K562 (cell line): ENCODE data around the gene GART. TPM values are rescaled to one million over a fixed set of nuclear protein-coding genes. Genes with fewer than 3 reads are reported as not detected.
A peak's percentile ranks its signal among the peaks of the same experiment; 100 is the strongest.

Source experiments
- CBFA2T2 ChIP-seq: fragments of 450-650 bp; conservative IDR thresholded peaks from 2 replicates; pipeline ENCODE4 v1.6.1; 2017; ENCODE audit warnings: mild to moderate bottlenecking
- CCNT2 ChIP-seq: IDR thresholded peaks from 2 replicates; pipeline ENCODE4 v1.6.1; 2011; ENCODE audit warnings: borderline replicate concordance, low read depth, mild to moderate bottlenecking, moderate library complexity, mixed read lengths, low read length; ENCODE audit not compliant: insufficient read length; ENCODE audit errors: extremely low read depth
- HNRNPL ChIP-seq: fragments of 200-400 bp; formaldehyde crosslinking; IDR thresholded peaks from 2 replicates; pipeline ENCODE4 v1.6.1; 2017; ENCODE audit warnings: low read depth, mild to moderate bottlenecking, low read length
- MBD2 ChIP-seq: sonication (generic); IDR thresholded peaks from 2 replicates; pipeline ENCODE4 v1.6.1; 2016; ENCODE audit warnings: low read depth, borderline replicate concordance
- SIX5 ChIP-seq, 2 experiments: IDR thresholded peaks; 2 replicates each; pipeline ENCODE4 v1.6.1; 2011; ENCODE audit warnings: low read length in 2 of 2, borderline replicate concordance in 1 of 2, low read depth in 1 of 2, mild to moderate bottlenecking in 1 of 2, moderate library complexity in 1 of 2; ENCODE audit not compliant: insufficient read depth in 1 of 2
- SLC30A9 ChIP-seq: fragments of 250-450 bp; sonication (Bioruptor Pico); IDR thresholded peaks from 2 replicates; pipeline ENCODE4 v1.8.0; 2022; ENCODE audit warnings: mild to moderate bottlenecking, moderate library complexity
- TEAD1 ChIP-seq, 2 experiments: fragments of 450-650 bp in 1 of 2; sonication (generic) in 1 of 2; formaldehyde crosslinking; IDR thresholded peaks; 2 replicates each; pipeline versions ENCODE4 v1.4.0 to v1.8.0; 2020 to 2022; ENCODE audit warnings: mild to moderate bottlenecking in 2 of 2, missing genetic modification reagents in 1 of 2
- TFAM ChIP-seq: fragments of 250-450 bp; sonication (Bioruptor Pico); conservative IDR thresholded peaks from 2 replicates; pipeline ENCODE4 v1.5.0; 2021; ENCODE audit warnings: mild to moderate bottlenecking, moderate library complexity
- ZBED1 ChIP-seq: IDR thresholded peaks from 2 replicates; pipeline ENCODE4 v1.6.1; 2014
- ZNF165 ChIP-seq: fragments of 250-450 bp; sonication (Bioruptor Pico); IDR thresholded peaks from 2 replicates; pipeline ENCODE4 v1.4.0; 2020; ENCODE audit warnings: borderline replicate concordance
- ZNF583 ChIP-seq: fragments of 250-450 bp; sonication (Bioruptor Pico); IDR thresholded peaks from 2 replicates; pipeline ENCODE4 v1.4.0; 2020
- ZNF764 ChIP-seq: fragments of 250-450 bp; sonication (Bioruptor Pico); IDR thresholded peaks from 2 replicates; pipeline ENCODE4 v1.4.0; 2020; ENCODE audit warnings: low read depth, mild to moderate bottlenecking, moderate library complexity
- polyA plus RNA-seq, 8 experiments: library from polyadenylated mRNA; depleted of rRNA in 4 of 8; stranded (reverse) in 5 of 8; unstranded in 3 of 8; fragments of >200 nt; fragmentation: Nextera tagmentation in 2 of 8; fragmentation: Illumina TruSeq in 1 of 8; extraction: Ambion mirVana in 2 of 8; extraction: Trizol in 1 of 8; gene quantifications; 2 replicates each; pipeline versions ENCODE4 v1.2.1 to v1.2.3, GENCODE V29; 2011 to 2014; ENCODE audit warnings: inconsistent platforms in 1 of 8, missing spikeins in 1 of 8
- total RNA-seq, 7 experiments: library from RNA; depleted of rRNA in 6 of 7; stranded (reverse); fragments of >200 nt in 6 of 7; fragmentation: Illumina TruSeq in 2 of 7; extraction: Trizol in 2 of 7; gene quantifications; 2 replicates each; pipeline versions ENCODE4 v1.2.1 to v1.2.3, GENCODE V29; 2011 to 2021; ENCODE audit warnings: low replicate concordance in 1 of 7
- TF ChIP-seq, protein P1 (sequence below): IDR thresholded peaks from 3 replicates; pipeline ENCODE4 v1.6.1; 2011; ENCODE audit warnings: borderline replicate concordance, mild to moderate bottlenecking, moderate library complexity; ENCODE audit not compliant: insufficient read length; ENCODE audit errors: extremely low read depth
- TF ChIP-seq, protein P2 (sequence below): fragments of 250-450 bp; sonication (Bioruptor Pico); IDR thresholded peaks from 2 replicates; pipeline ENCODE4 v1.8.0; 2021; ENCODE audit warnings: moderate library complexity, mild to moderate bottlenecking, inconsistent platforms
- TF ChIP-seq, protein P3 (sequence below): fragments of 250-450 bp; sonication (Bioruptor Pico); IDR thresholded peaks from 2 replicates; pipeline ENCODE4 v1.4.0; 2020; ENCODE audit warnings: mild to moderate bottlenecking, moderate library complexity, borderline replicate concordance
- TF ChIP-seq, protein P4 (sequence below): fragments of 450-650 bp; IDR thresholded peaks from 2 replicates; pipeline ENCODE4 v1.6.1; 2017; ENCODE audit warnings: mild to moderate bottlenecking, moderate library complexity
- TF ChIP-seq, protein P5 (sequence below), 2 experiments: IDR thresholded peaks; 2 replicates each; pipeline ENCODE4 v1.6.1; 2012; ENCODE audit warnings: improper control_type of control experiment in 2 of 2, low read depth in 2 of 2, low read length in 2 of 2, borderline replicate concordance in 1 of 2

Gene GART
- total and polyA plus RNA-seq, 9 of the 15 experiments (the other 6 are each of a cell fraction or from before 2014, with no cell fraction given), result 141 to 429 (median 349) TPM

DNA sequence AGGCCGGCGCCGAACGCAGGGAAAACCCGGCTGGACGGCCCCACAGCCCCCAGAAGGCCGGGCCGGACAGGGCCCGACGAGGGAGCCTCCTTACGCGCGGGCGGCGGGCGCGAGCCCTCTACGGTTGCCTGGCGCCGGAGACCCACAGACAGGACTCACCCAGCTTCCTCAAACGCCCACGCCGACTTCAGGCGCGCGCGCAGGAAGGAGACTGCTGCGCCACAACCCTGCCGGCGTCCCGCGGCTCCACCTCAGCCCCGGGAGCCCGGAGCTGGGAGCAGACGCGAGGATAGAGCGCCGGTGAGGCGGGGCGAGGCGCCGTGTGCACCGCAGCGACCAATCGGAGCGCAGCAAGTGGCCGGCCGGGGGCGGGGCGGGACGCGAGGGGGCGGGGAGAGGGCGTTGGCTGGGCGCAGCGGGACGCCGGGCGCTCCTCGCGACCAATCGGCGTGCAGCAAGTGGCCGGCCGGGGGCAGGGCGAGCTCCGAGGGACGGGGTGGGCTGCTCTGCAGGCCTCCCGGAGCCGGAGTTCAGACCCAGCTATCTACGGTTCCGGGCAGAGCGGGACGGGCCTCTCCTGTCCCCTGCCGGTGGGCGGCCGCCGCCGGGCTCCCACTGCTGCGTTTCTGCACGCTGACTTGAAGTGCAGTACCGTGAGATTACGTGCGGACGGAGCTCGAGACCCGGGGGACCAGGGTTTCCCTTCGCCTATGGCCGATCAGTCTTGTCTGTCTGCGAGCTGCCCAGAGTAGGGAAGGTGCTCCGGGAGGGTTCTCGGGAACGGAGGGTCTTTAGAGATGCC is 62.0 kb downstream of the GART start, which contains the start of gene TMEM50B (continued):
- TF ChIP-seq, protein P1, sequence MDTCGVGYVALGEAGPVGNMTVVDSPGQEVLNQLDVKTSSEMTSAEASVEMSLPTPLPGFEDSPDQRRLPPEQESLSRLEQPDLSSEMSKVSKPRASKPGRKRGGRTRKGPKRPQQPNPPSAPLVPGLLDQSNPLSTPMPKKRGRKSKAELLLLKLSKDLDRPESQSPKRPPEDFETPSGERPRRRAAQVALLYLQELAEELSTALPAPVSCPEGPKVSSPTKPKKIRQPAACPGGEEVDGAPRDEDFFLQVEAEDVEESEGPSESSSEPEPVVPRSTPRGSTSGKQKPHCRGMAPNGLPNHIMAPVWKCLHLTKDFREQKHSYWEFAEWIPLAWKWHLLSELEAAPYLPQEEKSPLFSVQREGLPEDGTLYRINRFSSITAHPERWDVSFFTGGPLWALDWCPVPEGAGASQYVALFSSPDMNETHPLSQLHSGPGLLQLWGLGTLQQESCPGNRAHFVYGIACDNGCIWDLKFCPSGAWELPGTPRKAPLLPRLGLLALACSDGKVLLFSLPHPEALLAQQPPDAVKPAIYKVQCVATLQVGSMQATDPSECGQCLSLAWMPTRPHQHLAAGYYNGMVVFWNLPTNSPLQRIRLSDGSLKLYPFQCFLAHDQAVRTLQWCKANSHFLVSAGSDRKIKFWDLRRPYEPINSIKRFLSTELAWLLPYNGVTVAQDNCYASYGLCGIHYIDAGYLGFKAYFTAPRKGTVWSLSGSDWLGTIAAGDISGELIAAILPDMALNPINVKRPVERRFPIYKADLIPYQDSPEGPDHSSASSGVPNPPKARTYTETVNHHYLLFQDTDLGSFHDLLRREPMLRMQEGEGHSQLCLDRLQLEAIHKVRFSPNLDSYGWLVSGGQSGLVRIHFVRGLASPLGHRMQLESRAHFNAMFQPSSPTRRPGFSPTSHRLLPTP, result no peak
- TF ChIP-seq CBFA2T2 (no peak), SLC30A9 (CRISPR knock-in tag) (no peak), ZNF764 (CRISPR knock-in tag) (no peak), SIX5 (IDR thresholded peaks at IDR 0.05; ENCODE audit: borderline replicate concordance in 1 of 2, insufficient read depth in 1 of 2, low read depth in 1 of 2, low read length in 2 of 2) (no peak), CCNT2 (peak; percentile 78), ZNF165 (no peak), HNRNPL (peak; percentile 46; the same call in 1 of the 2 replicates), TFAM (CRISPR knock-in tag) (no peak), MBD2 (no peak; the same call in 1 of the 2 replicates), ZBED1 (peak; percentile 43; the same call in 1 of the 2 replicates), TEAD1 (CRISPR knock-in tag; IDR thresholded peaks at IDR 0.05) (no peak; a peak in 1 of 4 replicates), ZNF583 (CRISPR knock-in tag) (no peak)
- TF ChIP-seq, protein P2, sequence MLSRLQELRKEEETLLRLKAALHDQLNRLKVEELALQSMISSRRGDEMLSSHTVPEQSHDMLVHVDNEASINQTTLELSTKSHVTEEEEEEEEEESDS (CRISPR knock-in tag), result no peak
- TF ChIP-seq, protein P3, sequence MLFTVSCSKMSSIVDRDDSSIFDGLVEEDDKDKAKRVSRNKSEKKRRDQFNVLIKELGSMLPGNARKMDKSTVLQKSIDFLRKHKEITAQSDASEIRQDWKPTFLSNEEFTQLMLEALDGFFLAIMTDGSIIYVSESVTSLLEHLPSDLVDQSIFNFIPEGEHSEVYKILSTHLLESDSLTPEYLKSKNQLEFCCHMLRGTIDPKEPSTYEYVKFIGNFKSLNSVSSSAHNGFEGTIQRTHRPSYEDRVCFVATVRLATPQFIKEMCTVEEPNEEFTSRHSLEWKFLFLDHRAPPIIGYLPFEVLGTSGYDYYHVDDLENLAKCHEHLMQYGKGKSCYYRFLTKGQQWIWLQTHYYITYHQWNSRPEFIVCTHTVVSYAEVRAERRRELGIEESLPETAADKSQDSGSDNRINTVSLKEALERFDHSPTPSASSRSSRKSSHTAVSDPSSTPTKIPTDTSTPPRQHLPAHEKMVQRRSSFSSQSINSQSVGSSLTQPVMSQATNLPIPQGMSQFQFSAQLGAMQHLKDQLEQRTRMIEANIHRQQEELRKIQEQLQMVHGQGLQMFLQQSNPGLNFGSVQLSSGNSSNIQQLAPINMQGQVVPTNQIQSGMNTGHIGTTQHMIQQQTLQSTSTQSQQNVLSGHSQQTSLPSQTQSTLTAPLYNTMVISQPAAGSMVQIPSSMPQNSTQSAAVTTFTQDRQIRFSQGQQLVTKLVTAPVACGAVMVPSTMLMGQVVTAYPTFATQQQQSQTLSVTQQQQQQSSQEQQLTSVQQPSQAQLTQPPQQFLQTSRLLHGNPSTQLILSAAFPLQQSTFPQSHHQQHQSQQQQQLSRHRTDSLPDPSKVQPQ (CRISPR knock-in tag), result no peak
- TF ChIP-seq, protein P4, sequence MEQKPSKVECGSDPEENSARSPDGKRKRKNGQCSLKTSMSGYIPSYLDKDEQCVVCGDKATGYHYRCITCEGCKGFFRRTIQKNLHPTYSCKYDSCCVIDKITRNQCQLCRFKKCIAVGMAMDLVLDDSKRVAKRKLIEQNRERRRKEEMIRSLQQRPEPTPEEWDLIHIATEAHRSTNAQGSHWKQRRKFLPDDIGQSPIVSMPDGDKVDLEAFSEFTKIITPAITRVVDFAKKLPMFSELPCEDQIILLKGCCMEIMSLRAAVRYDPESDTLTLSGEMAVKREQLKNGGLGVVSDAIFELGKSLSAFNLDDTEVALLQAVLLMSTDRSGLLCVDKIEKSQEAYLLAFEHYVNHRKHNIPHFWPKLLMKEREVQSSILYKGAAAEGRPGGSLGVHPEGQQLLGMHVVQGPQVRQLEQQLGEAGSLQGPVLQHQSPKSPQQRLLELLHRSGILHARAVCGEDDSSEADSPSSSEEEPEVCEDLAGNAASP, result no peak
- TF ChIP-seq, protein P5, sequence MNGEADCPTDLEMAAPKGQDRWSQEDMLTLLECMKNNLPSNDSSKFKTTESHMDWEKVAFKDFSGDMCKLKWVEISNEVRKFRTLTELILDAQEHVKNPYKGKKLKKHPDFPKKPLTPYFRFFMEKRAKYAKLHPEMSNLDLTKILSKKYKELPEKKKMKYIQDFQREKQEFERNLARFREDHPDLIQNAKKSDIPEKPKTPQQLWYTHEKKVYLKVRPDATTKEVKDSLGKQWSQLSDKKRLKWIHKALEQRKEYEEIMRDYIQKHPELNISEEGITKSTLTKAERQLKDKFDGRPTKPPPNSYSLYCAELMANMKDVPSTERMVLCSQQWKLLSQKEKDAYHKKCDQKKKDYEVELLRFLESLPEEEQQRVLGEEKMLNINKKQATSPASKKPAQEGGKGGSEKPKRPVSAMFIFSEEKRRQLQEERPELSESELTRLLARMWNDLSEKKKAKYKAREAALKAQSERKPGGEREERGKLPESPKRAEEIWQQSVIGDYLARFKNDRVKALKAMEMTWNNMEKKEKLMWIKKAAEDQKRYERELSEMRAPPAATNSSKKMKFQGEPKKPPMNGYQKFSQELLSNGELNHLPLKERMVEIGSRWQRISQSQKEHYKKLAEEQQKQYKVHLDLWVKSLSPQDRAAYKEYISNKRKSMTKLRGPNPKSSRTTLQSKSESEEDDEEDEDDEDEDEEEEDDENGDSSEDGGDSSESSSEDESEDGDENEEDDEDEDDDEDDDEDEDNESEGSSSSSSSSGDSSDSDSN (IDR thresholded peaks at IDR 0.05; ENCODE audit: borderline replicate concordance in 1 of 2, low read depth in 2 of 2, low read length in 2 of 2), result peak; percentile 96 to 97
